T-helper 2 cell (primary cell): ENCODE data around the gene HECTD1.
"Not testable (repeated sequence)": the region's sequence is repeated elsewhere in the genome, so short reads cannot be mapped to it uniquely, and the experiment has no call there.

ENCODE experiments used
- DNase-seq, 5 experiments: peaks; one replicate each; pipeline versions ENCODE4 v3.0.0 to v3.0.0-alpha.2; 2012 to 2022

The HECTD1 gene

GRCh38 chr14:31139301-31139847 is 68.2 kb downstream of the HECTD1 start:
- DNase-seq = no peak

GRCh38 chr14:31138301-31138700 is 69.3 kb downstream of the HECTD1 start:
- DNase-seq = no peak

GRCh38 chr14:31137214-31137889 is 70.2 kb downstream of the HECTD1 start:
- DNase-seq = no peak

- no peak for DNase-seq
Measured at GRCh38 chr14:31133133-31133532, 74.5 kb downstream of the HECTD1 start.

- DNase-seq = no peak
Measured at GRCh38 chr14:31128601-31129526, 78.7 kb downstream of the HECTD1 start.

GRCh38 chr14:31127690-31128089 is 79.9 kb downstream of the HECTD1 start:
- peak in 3 of 5 experiments; percentile 7 to 96 (median 85) for DNase-seq

- peak in 1 of 5 experiments; percentile 11 for DNase-seq
Measured at GRCh38 chr14:31126680-31127079, 80.9 kb downstream of the HECTD1 start.

GRCh38 chr14:31125231-31125630 is 82.4 kb downstream of the HECTD1 start:
- DNase-seq = no peak

- peak in 2 of 5 experiments; percentile 79 to 92 for DNase-seq
Measured at GRCh38 chr14:31124197-31124596, 83.4 kb downstream of the HECTD1 start.

GRCh38 chr14:31122921-31123320 is 84.7 kb downstream of the HECTD1 start:
- DNase-seq = peak in 1 of 5 experiments; percentile 24

GRCh38 chr14:31122098-31122611 is 85.4 kb downstream of the HECTD1 start:
- DNase-seq = peak in 1 of 5 experiments; percentile 52

- no peak for DNase-seq
Measured at GRCh38 chr14:31118892-31119291, 88.7 kb downstream of the HECTD1 start.

GRCh38 chr14:31113794-31114193 is 93.8 kb downstream of the HECTD1 start:
- no peak for DNase-seq

- DNase-seq = no peak
Measured at GRCh38 chr14:31110872-31111271, 96.7 kb downstream of the HECTD1 start.

GRCh38 chr14:31109257-31109656 is 98.3 kb downstream of the HECTD1 start:
- DNase-seq = no peak

- no peak for DNase-seq
Measured at GRCh38 chr14:31106768-31107167, 100.8 kb downstream of the HECTD1 start.

- no peak for DNase-seq
Measured at GRCh38 chr14:31097081-31097480, 110.5 kb downstream of the HECTD1 start.

- no peak for DNase-seq
Measured at GRCh38 chr14:31096255-31096654, 111.3 kb downstream of the HECTD1 start.

- not testable (repeated sequence) for DNase-seq
Measured at GRCh38 chr14:31095817-31096216, 111.8 kb downstream of the HECTD1 start.

- not testable (repeated sequence) for DNase-seq
Measured at GRCh38 chr14:31093884-31094839, 113.4 kb downstream of the HECTD1 start.

GRCh38 chr14:31092160-31092708 is 115.4 kb downstream of the HECTD1 start:
- DNase-seq = no peak
